Naive B cell (primary cell): Measurements from ENCODE around the gene ELMO1. TPM values are rescaled to one million over a fixed set of nuclear protein-coding genes. Genes with fewer than 3 reads are reported as not detected.

Experiments used
- ATAC-seq, 2 donors: fragments of 150-1000 bp; cut with Tn5 transposase; 2 replicates each; pipeline ENCODE4 v1.10.0; 2021; ENCODE audit warnings: low read depth in 2 of 2, mild to moderate bottlenecking in 2 of 2, moderate library complexity in 2 of 2
- DNase-seq: peaks from one replicate; pipeline ENCODE4 v3.0.0; 2022
- H3K27ac Mint-ChIP-seq, 6 donors: one replicate each; pipeline ENCODE4 v1.8.0; 2020 to 2022; ENCODE audit warnings: mild to moderate bottlenecking in 6 of 6, mixed read lengths in 6 of 6, moderate library complexity in 5 of 6, inconsistent platforms in 2 of 6
- H3K27me3 Mint-ChIP-seq, 3 donors: one replicate each; pipeline ENCODE4 v1.8.0; 2021 to 2022; ENCODE audit warnings: mixed read lengths in 3 of 3, mild to moderate bottlenecking in 1 of 3
- H3K36me3 Mint-ChIP-seq, 2 donors: one replicate each; pipeline ENCODE4 v1.8.0; 2020 to 2022; ENCODE audit warnings: mixed read lengths in 2 of 2, inconsistent platforms in 1 of 2, mild to moderate bottlenecking in 1 of 2
- H3K4me1 Mint-ChIP-seq, 3 donors: one replicate each; pipeline ENCODE4 v1.8.0; 2020 to 2022; ENCODE audit warnings: mixed read lengths in 3 of 3, inconsistent platforms in 1 of 3, mild to moderate bottlenecking in 1 of 3, moderate library complexity in 1 of 3
- H3K4me3 Mint-ChIP-seq, 8 donors: one replicate each; pipeline ENCODE4 v1.8.0; 2020 to 2022; ENCODE audit warnings: mild to moderate bottlenecking in 8 of 8, mixed read lengths in 8 of 8, moderate library complexity in 8 of 8, inconsistent platforms in 2 of 8
- H3K9me3 Mint-ChIP-seq, 7 donors: one replicate each; pipeline ENCODE4 v1.8.0; 2020 to 2022; ENCODE audit warnings: mixed read lengths in 7 of 7, mild to moderate bottlenecking in 5 of 7, inconsistent platforms in 2 of 7, moderate library complexity in 1 of 7
- polyA plus RNA-seq, 6 donors: library from polyadenylated mRNA; unstranded; fragments of 300-500 nt; fragmentation: Illumina TruSeq; gene quantifications; one replicate each; pipeline ENCODE4 v1.2.3, GENCODE V29; 2021; ENCODE audit warnings: low read depth in 6 of 6

ELMO1 gene
- polyA plus RNA-seq, 6 donors from 2014 or later, result 42.8 to 69.9 (median 59.5) TPM

DNA sequence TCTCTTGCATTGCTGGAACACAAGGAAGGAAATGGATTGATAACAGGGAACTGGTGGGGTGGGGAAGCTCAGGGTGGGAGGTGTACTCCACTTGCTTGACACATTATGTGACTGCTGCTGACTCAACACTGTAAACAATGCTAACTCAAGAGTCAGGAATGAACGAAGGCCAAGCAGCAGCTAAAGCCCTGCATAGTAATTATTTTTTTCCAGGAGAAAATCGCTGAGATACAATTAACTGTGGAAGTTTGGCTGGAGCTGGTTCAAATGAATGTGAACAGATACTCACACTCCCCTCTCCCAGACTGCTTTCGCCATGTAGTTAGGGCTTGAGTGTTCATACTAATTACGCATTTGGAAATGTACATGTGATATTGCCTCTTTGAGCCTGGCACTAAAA lies 553.5 kb downstream of the ELMO1 start:
- H3K9me3 Mint-ChIP-seq, result no peaks in the 10 kb centered on the region
- H3K36me3 Mint-ChIP-seq, result peaks cover 40 to 45% of the 10 kb centered on the region in 2 donors
- DNase-seq, result no peak
- H3K4me3 Mint-ChIP-seq, result no peak overlapping the region
- H3K4me1 Mint-ChIP-seq, result peaks cover 3 to 24% (median 18%) of the 10 kb centered on the region in 3 donors
- no peak for ATAC-seq
- no peak overlapping the region for H3K27ac Mint-ChIP-seq
- H3K27me3 Mint-ChIP-seq, result no peaks in the 10 kb centered on the region

DNA sequence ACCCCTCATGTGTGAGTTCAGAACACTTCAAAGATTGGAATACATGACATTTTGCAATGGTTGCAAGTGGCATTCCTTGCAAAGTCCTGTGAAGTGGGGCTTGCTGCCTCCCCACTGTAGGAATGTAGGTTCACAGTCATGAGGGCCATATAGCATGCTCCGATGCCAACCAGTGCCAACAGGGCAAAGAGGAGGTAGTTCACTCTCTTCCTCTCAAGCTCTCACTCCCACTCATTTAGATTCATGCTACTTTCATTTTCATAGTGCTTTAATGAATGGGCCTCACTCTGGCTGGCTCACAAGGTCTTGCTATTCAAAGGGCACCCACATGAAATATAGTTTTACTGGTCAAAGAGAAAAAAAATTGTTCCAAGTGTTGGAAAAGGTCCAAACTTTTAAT lies 554.5 kb downstream of the ELMO1 start:
- Mint-ChIP-seq H3K27me3 (no peaks in the 10 kb centered on the region), H3K4me1 (peaks cover 3 to 22% (median 18%) of the 10 kb centered on the region in 3 donors), H3K4me3 (no peak overlapping the region), H3K36me3 (peaks cover 40 to 52% of the 10 kb centered on the region in 2 donors), H3K9me3 (no peaks in the 10 kb centered on the region), H3K27ac (peak overlapping the region in 1 of 6 donors; percentile 21)
- DNase-seq (no peak), ATAC-seq (no peak)

DNA sequence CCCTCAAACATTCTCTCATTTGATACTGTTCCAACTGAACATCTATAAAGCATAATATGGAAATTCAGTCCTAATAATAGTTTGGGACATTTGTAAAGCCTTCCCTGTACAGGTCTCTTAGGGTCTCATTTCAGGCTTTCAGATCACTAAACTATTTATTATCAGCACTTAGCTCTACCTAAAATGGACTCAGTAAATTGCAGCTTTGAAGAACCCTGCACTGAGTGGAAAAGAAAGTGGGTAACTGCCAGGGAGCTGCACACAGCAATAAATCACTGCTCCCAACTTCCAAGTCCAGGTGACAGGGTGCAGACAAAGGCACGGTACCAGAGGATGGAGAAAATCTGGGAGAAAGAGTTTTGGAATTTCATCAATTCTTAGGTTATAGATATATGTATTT lies 559.5 kb downstream of the ELMO1 start:
- H3K9me3 Mint-ChIP-seq, result peaks cover 0 to 2% (median 0%) of the 10 kb centered on the region in 7 donors
- peak overlapping the region in 2 of 6 donors; percentile 19 to 33 for H3K27ac Mint-ChIP-seq
- no peak for DNase-seq
- H3K4me3 Mint-ChIP-seq, result no peak overlapping the region
- H3K27me3 Mint-ChIP-seq, result no peaks in the 10 kb centered on the region
- H3K36me3 Mint-ChIP-seq, result peaks cover 47 to 73% of the 10 kb centered on the region in 2 donors
- ATAC-seq, result no peak
- peaks cover 0 to 14% (median 13%) of the 10 kb centered on the region in 3 donors for H3K4me1 Mint-ChIP-seq

DNA sequence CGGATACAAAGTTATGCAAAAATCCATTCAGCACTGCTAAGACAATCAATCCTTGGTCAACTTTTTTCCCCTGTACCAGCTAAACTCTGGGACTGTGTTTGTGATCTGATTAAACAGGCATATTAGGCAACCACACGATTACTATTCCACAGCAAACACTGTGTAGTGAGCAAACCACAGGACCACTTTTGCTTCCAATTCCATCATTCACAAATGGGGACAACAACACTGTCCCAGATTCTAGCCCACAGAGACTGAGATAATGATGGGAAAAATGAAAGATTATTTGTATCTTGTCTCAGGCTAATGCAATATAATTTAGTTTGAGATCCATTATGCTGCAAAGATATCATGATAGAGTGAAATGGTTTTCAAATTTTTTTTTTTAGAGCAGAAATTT lies 560.7 kb downstream of the ELMO1 start:
- no peak overlapping the region for H3K4me3 Mint-ChIP-seq
- peaks cover 2 to 14% (median 12%) of the 10 kb centered on the region in 3 donors for H3K4me1 Mint-ChIP-seq
- no peak for ATAC-seq
- no peak for DNase-seq
- H3K9me3 Mint-ChIP-seq, result peaks cover 0 to 2% (median 0%) of the 10 kb centered on the region in 7 donors
- no peaks in the 10 kb centered on the region for H3K27me3 Mint-ChIP-seq
- peaks cover 44 to 71% of the 10 kb centered on the region in 2 donors for H3K36me3 Mint-ChIP-seq
- H3K27ac Mint-ChIP-seq, result no peak overlapping the region

DNA sequence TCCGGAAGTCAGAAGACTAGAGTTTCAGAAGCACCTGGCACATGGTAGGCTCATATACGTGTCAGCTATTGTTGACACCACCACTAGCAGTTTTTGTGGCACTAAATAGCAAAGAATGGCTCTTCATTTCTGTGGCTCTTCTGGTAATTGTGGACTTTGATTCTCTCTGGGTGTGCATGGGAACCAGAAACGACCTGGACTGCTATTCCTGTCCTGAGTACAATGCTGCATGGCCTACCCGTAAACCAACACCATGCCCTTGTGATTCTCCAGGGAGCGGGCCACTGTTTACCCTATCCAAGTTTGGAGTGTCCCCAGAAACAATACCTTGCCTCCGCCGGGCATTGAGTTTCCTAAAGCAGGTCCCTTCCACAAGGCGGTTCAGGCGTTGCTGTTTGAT lies 561.4 kb downstream of the ELMO1 start:
- ATAC-seq, result no peak
- peaks cover 2 to 14% (median 12%) of the 10 kb centered on the region in 3 donors for H3K4me1 Mint-ChIP-seq
- no peak overlapping the region for H3K4me3 Mint-ChIP-seq
- H3K27ac Mint-ChIP-seq, result no peak overlapping the region
- peaks cover 38 to 71% of the 10 kb centered on the region in 2 donors for H3K36me3 Mint-ChIP-seq
- no peak for DNase-seq
- no peaks in the 10 kb centered on the region for H3K27me3 Mint-ChIP-seq
- peaks cover 0 to 2% (median 0%) of the 10 kb centered on the region in 7 donors for H3K9me3 Mint-ChIP-seq

DNA sequence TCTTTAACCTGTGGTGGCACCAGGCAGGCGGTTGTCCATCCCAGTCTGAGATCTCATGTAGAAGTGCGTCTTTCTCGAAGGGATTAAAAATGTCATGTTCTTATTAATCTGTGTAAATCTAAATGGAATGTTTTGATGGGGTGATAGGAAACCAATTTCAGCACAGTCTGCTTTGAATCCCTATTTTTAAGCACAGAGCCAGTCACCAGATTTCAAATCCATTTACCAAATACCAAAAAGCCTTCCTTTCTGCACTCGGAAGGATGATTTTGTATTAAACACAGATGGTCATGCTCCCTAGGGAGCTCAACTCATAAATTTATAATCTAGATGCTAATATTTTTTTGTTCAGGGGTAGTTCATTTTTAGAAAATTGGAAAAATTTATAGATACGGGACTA lies 563.8 kb downstream of the ELMO1 start:
- Mint-ChIP-seq H3K27ac (peak overlapping the region in 3 of 6 donors; percentile 23 to 74 (median 33)), H3K4me1 (peaks cover 2 to 6% (median 4%) of the 10 kb centered on the region in 3 donors), H3K27me3 (no peaks in the 10 kb centered on the region), H3K4me3 (no peak overlapping the region), H3K36me3 (peaks cover 40 to 57% of the 10 kb centered on the region in 2 donors), H3K9me3 (peaks cover 0 to 2% (median 0%) of the 10 kb centered on the region in 7 donors)
- ATAC-seq (no peak), DNase-seq (no peak)

DNA sequence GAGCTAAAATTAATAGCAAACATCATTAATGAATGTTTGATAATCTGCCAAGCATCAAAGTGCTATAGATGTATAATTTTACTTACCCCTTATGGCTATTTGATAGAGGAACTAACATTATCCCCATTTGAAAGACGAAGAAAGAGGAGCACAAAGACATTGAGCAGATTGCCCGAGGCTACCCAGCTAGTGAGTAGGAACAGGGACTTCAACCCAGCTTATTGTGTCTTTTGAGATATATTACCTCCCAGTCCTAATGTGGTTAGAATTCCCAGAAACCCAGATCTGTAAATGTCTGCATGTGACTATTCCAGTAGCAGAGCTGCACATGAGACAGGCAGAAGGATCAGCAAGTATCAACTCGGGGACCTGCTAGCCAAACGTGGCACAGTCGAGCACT lies 564.3 kb downstream of the ELMO1 start:
- H3K4me1 Mint-ChIP-seq, result peaks cover 2 to 6% (median 4%) of the 10 kb centered on the region in 3 donors
- peaks cover 46 to 56% of the 10 kb centered on the region in 2 donors for H3K36me3 Mint-ChIP-seq
- peak overlapping the region in 2 of 6 donors; percentile 23 to 69 for H3K27ac Mint-ChIP-seq
- no peak for ATAC-seq
- H3K4me3 Mint-ChIP-seq, result no peak overlapping the region
- DNase-seq, result no peak
- no peaks in the 10 kb centered on the region for H3K27me3 Mint-ChIP-seq
- peaks cover 0 to 2% (median 0%) of the 10 kb centered on the region in 7 donors for H3K9me3 Mint-ChIP-seq

DNA sequence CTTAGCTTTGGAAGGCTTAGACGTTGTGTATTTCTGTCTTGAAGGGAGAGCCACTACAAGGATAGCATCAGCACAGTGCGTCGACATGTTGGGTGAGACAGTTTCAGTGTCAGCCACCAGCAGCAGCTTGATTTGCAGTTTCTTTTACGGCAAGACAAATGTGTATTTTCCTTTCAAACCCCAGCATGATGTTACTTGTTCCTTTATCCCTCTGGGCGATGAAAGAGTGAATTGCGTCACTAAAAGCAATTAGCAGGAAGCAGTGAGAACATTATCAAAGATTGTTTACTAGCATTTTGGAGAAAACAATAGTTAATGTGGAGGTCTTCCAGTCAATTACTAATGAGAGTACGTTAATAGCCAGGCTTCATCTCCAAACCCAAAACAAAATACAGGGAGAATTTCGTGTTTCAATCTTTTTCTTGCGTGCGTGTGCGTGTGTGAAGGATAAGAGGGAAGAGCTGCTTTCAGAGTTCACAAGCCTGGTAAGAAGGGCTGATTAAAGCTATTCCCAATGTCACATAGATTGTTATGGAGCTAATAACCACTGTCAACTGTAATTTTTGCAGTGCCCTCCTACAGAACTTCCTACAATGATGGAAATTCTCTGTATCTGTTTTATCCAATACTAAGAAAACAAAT lies 567.3 kb downstream of the ELMO1 start:
- H3K36me3 Mint-ChIP-seq, result peaks cover 56 to 62% of the 10 kb centered on the region in 2 donors
- no peak overlapping the region for H3K27ac Mint-ChIP-seq

DNA sequence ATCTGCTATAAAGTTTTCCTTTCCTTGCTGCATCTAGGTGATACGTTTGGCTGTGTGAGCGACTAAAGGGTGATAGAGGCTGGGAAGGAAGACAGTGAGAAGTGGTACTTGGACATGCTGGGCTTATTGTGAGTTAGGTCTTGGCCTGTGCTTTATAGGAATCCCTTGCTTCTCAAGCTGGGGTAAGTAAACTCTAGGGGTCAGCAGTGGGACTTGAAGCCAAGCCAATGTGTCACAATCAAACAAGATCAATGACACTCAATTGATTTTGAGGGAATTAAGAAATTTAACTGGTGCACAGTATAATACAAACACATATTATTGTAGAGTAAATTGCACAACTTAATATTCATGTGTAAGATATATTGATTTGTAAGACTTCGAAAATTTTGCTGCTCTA lies 568.6 kb downstream of the ELMO1 start:
- Mint-ChIP-seq H3K4me1 (peaks cover 2 to 6% (median 4%) of the 10 kb centered on the region in 3 donors), H3K4me3 (no peak overlapping the region), H3K27ac (peak overlapping the region in 3 of 6 donors; percentile 33 to 42 (median 34)), H3K9me3 (no peaks in the 10 kb centered on the region), H3K36me3 (peaks cover 46 to 51% of the 10 kb centered on the region in 2 donors), H3K27me3 (no peaks in the 10 kb centered on the region)
- DNase-seq (no peak), ATAC-seq (no peak)

More for the DNA sequence above, 567.3 kb downstream of the ELMO1 start:
- DNase-seq (no peak), ATAC-seq (no peak)
- H3K4me1 Mint-ChIP-seq, result peaks cover 2 to 6% (median 4%) of the 10 kb centered on the region in 3 donors
- H3K9me3 Mint-ChIP-seq, result peaks cover 0 to 2% (median 0%) of the 10 kb centered on the region in 7 donors
- H3K4me3 Mint-ChIP-seq, result peak overlapping the region in 1 of 8 donors; percentile 14
- no peaks in the 10 kb centered on the region for H3K27me3 Mint-ChIP-seq

DNA sequence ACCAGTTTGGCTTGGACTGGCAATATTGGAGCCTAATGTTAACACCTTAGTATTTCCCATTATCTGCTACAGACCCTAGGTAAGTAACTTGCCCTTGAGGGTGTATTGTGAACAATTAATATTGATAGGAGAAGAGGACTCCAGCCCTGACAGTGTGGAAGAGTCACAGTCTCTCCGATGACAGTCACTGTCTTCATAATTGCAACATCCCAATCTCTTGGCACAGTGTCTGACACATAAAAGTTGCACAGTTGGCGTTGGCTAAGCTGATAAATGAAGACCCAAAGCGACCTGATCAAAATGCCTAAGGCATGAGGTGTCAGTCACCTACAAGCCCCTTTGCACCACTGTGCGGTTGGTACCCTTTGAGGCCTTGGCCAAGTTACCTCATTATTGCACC lies 569.6 kb downstream of the ELMO1 start:
- DNase-seq, result no peak
- peaks cover 44 to 46% of the 10 kb centered on the region in 2 donors for H3K36me3 Mint-ChIP-seq
- H3K4me3 Mint-ChIP-seq, result no peak overlapping the region
- no peaks in the 10 kb centered on the region for H3K27me3 Mint-ChIP-seq
- ATAC-seq, result no peak
- H3K4me1 Mint-ChIP-seq, result peaks cover 2 to 6% (median 4%) of the 10 kb centered on the region in 3 donors
- no peak overlapping the region for H3K27ac Mint-ChIP-seq
- H3K9me3 Mint-ChIP-seq, result no peaks in the 10 kb centered on the region

DNA sequence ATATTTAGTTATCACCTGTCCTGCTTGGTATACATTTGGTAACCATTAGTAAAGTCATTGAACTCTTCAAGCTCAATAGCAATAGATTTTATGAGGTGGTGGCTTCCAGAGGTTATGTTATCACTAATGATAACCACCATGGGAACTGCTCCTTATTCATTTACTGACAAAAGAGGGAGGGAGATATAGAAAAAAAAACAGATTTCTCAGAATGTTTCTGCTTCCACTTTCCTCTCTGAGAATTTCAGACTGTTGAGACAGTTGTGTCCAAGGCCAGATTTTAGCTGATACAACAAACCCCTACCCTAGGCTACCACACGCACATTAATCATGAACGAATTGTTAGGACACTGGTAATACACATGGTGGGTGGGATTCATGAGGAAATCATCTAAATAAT lies 570.4 kb downstream of the ELMO1 start:
- H3K4me3 Mint-ChIP-seq, result no peak overlapping the region
- ATAC-seq (no peak), DNase-seq (no peak)
- H3K4me1 Mint-ChIP-seq, result peaks cover 0 to 1% (median 0%) of the 10 kb centered on the region in 3 donors
- H3K9me3 Mint-ChIP-seq, result no peaks in the 10 kb centered on the region
- peaks cover 41 to 45% of the 10 kb centered on the region in 2 donors for H3K36me3 Mint-ChIP-seq
- no peaks in the 10 kb centered on the region for H3K27me3 Mint-ChIP-seq
- no peak overlapping the region for H3K27ac Mint-ChIP-seq

DNA sequence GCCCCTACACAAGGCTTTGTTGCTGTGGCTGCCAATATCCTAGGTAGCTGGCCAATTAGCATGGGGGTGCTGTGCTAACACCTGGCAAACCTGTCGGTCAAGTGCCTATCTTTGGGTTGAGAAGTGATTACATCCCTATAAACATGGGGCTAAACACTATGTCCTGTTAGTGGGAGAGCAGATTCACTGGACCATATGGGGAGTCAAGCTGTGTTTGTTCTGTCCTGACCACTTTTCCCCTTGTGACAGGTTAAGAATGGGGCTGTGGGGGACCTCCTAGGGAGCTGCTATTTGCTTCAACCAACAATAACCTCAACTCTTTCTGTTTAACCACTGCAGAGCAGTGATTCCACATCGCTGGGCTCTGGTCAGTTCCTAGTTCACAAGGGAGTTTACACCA lies 572.9 kb downstream of the ELMO1 start:
- DNase-seq, result no peak
- no peak overlapping the region for H3K27ac Mint-ChIP-seq
- peaks cover 49 to 65% of the 10 kb centered on the region in 2 donors for H3K36me3 Mint-ChIP-seq
- no peaks in the 10 kb centered on the region for H3K27me3 Mint-ChIP-seq
- no peak for ATAC-seq
- peaks cover 0 to 3% (median 0%) of the 10 kb centered on the region in 7 donors for H3K9me3 Mint-ChIP-seq
- H3K4me1 Mint-ChIP-seq, result no peaks in the 10 kb centered on the region
- H3K4me3 Mint-ChIP-seq, result peak overlapping the region in 1 of 8 donors; percentile 25

DNA sequence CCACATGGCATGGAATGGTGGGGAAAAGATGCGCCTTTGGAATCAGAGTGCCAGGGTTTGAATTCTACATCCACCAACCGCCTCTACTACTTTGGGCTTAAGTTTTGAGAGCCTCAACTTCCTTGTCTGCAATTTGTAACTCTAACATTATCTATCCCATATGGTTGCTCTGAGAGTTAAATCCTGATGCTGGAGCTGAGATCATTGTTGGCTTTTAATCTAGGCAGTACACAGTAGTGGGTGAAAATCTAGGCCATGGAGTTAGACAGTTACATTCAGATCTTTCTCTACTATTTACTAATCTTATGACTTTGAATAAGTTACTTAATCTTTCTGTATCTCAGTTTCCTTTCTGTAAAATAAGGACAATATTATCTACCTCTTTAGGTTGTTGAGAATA lies 574.6 kb downstream of the ELMO1 start:
- ATAC-seq (no peak), DNase-seq (no peak)
- peaks cover 1 to 9% (median 5%) of the 10 kb centered on the region in 3 donors for H3K4me1 Mint-ChIP-seq
- H3K36me3 Mint-ChIP-seq, result peaks cover 52 to 73% of the 10 kb centered on the region in 2 donors
- H3K27ac Mint-ChIP-seq, result no peak overlapping the region
- no peaks in the 10 kb centered on the region for H3K27me3 Mint-ChIP-seq
- no peak overlapping the region for H3K4me3 Mint-ChIP-seq
- peaks cover 0 to 5% (median 0%) of the 10 kb centered on the region in 7 donors for H3K9me3 Mint-ChIP-seq

DNA sequence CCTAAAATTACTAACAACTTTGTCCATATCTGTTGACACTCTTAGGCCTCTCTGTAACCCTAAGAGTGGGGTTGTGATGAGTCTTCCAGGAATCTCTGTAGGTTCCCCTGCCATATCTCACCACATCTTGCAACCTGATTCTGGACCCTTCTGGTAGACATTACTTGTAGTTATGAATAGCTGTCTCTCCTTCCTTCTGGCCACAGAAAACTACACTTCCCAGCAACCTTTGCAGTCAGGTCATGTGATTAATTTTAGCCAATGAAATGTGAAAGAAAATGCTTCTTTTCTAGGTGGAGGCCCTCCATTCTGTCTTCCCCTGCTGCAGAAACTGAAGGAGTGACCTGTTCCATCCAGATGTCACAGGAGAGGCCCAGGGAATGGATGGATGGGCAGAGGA lies 576.8 kb downstream of the ELMO1 start:
- Mint-ChIP-seq H3K36me3 (peaks cover 42 to 75% of the 10 kb centered on the region in 2 donors), H3K27ac (peak overlapping the region in 1 of 6 donors; percentile 2), H3K27me3 (no peaks in the 10 kb centered on the region), H3K9me3 (peaks cover 0 to 5% (median 0%) of the 10 kb centered on the region in 7 donors), H3K4me1 (peaks cover 7 to 18% (median 9%) of the 10 kb centered on the region in 3 donors), H3K4me3 (no peak overlapping the region)
- DNase-seq, result peak; percentile 6
- ATAC-seq, result peak in 1 of 2 donors; percentile 21
